Fibroblast of villous mesenchyme (primary cell): ENCODE results near the gene ADAMTS12. TPM values are rescaled to one million over a fixed set of nuclear protein-coding genes. Genes with fewer than 3 reads are reported as not detected.

Experiments
- DNase-seq: peaks from one replicate; pipeline ENCODE4 v3.0.0-alpha.2; 2010; ENCODE audit warnings: low read depth
- H3K4me3 ChIP-seq: 2 replicates; pipeline ENCODE4 v1.5.1; 2011; ENCODE audit warnings: low read depth, mild to moderate bottlenecking, low read length
- CTCF ChIP-seq: IDR thresholded peaks from 2 replicates; pipeline ENCODE4 v1.5.1; 2012; ENCODE audit warnings: low read depth, mild to moderate bottlenecking, low read length; ENCODE audit not compliant: insufficient read depth
- total RNA-seq: library from RNA; depleted of rRNA; stranded (reverse); fragments of >200 nt; gene quantifications from 2 replicates; pipeline ENCODE4 v1.2.3, GENCODE V29; 2012

Gene ADAMTS12
- total RNA-seq, 1 donor, result 94.1 TPM

- no peak for TF ChIP-seq CTCF
- no peak for DNase-seq
- no peak overlapping the region for H3K4me3 ChIP-seq
Measured at GRCh38 chr5:33735072-33735471, 156.7 kb downstream of the ADAMTS12 start.

- TF ChIP-seq CTCF, result no peak
- peak; percentile 51 for DNase-seq
- no peak overlapping the region for H3K4me3 ChIP-seq
Measured at GRCh38 chr5:33734537-33734936, 157.3 kb downstream of the ADAMTS12 start.

GRCh38 chr5:33733225-33733624 lies 158.6 kb downstream of the ADAMTS12 start:
- no peak for TF ChIP-seq CTCF
- DNase-seq, result no peak
- H3K4me3 ChIP-seq, result no peak overlapping the region

- no peak for TF ChIP-seq CTCF
- no peak overlapping the region for H3K4me3 ChIP-seq
- no peak for DNase-seq
Measured at GRCh38 chr5:33726422-33727165, 165.2 kb downstream of the ADAMTS12 start.

GRCh38 chr5:33725806-33726205 lies 166.0 kb downstream of the ADAMTS12 start:
- peak; percentile 23 for DNase-seq
- no peak overlapping the region for H3K4me3 ChIP-seq

GRCh38 chr5:33721491-33722200 lies 170.1 kb downstream of the ADAMTS12 start:
- no peak overlapping the region for H3K4me3 ChIP-seq
- DNase-seq, result no peak
- TF ChIP-seq CTCF, result no peak

More at GRCh38 chr5:33725806-33726205, 166.0 kb downstream of the ADAMTS12 start:
- no peak for TF ChIP-seq CTCF
